SK-N-SH (cell line): ENCODE measurements around the gene C12orf43.

ENCODE experiments used
- TF ChIP-seq, protein P1 (sequence below): fragments of 200-600 bp; sonication (generic); IDR thresholded peaks from 2 replicates; pipeline ENCODE4 v1.6.1; 2017; ENCODE audit warnings: antibody characterized with exemption, mild to moderate bottlenecking, moderate library complexity
- TF ChIP-seq, protein P2 (sequence below): IDR thresholded peaks from 2 replicates; pipeline ENCODE4 v1.4.0; 2012; ENCODE audit warnings: low read depth

GRCh38 chr12:120970310-120970709 lies 46.0 kb downstream of the C12orf43 start:
- TF ChIP-seq, protein P1, sequence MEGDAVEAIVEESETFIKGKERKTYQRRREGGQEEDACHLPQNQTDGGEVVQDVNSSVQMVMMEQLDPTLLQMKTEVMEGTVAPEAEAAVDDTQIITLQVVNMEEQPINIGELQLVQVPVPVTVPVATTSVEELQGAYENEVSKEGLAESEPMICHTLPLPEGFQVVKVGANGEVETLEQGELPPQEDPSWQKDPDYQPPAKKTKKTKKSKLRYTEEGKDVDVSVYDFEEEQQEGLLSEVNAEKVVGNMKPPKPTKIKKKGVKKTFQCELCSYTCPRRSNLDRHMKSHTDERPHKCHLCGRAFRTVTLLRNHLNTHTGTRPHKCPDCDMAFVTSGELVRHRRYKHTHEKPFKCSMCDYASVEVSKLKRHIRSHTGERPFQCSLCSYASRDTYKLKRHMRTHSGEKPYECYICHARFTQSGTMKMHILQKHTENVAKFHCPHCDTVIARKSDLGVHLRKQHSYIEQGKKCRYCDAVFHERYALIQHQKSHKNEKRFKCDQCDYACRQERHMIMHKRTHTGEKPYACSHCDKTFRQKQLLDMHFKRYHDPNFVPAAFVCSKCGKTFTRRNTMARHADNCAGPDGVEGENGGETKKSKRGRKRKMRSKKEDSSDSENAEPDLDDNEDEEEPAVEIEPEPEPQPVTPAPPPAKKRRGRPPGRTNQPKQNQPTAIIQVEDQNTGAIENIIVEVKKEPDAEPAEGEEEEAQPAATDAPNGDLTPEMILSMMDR, result no peak
- TF ChIP-seq, protein P2, sequence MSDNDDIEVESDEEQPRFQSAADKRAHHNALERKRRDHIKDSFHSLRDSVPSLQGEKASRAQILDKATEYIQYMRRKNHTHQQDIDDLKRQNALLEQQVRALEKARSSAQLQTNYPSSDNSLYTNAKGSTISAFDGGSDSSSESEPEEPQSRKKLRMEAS, result no peak
